GM12865 (cell line): ENCODE measurements around the gene ZFX.

Source experiments
- DNase-seq: peaks from one replicate; pipeline ENCODE4 v3.0.0; 2010; ENCODE audit warnings: low read depth
- H3K4me3 ChIP-seq: 2 replicates; pipeline ENCODE4 v1.5.1; 2011; ENCODE audit warnings: mild to moderate bottlenecking, low read depth, low read length, control low read depth
- TF ChIP-seq, protein P1 (sequence below): IDR thresholded peaks from 2 replicates; pipeline ENCODE4 v1.5.1; 2011; ENCODE audit warnings: low read length, control low read depth, low read depth, inconsistent platforms; ENCODE audit not compliant: insufficient read depth; ENCODE audit errors: missing control alignments

Gene ZFX

DNA sequence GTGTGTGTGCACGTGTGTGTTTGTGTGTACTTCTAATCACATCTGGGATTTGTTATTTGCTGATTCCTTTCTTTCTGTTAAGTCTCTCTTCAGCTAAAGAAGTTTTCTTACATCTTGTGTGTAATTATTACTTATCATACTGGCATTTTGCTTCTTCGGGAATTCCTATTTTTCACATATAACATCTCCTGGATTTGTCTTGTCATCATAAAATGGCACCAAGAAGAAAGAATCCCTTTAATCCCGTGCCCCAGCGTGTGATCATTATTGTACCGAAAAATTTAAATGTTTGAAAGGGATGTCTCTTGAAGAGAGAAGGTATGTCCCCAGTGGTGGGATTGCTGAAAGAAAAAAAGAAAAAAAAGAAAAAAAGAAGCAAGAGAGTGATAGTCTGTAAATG is 72.3 kb downstream of the ZFX start:
- no peak for DNase-seq
- H3K4me3 ChIP-seq, result no peak overlapping the region
- TF ChIP-seq, protein P1, sequence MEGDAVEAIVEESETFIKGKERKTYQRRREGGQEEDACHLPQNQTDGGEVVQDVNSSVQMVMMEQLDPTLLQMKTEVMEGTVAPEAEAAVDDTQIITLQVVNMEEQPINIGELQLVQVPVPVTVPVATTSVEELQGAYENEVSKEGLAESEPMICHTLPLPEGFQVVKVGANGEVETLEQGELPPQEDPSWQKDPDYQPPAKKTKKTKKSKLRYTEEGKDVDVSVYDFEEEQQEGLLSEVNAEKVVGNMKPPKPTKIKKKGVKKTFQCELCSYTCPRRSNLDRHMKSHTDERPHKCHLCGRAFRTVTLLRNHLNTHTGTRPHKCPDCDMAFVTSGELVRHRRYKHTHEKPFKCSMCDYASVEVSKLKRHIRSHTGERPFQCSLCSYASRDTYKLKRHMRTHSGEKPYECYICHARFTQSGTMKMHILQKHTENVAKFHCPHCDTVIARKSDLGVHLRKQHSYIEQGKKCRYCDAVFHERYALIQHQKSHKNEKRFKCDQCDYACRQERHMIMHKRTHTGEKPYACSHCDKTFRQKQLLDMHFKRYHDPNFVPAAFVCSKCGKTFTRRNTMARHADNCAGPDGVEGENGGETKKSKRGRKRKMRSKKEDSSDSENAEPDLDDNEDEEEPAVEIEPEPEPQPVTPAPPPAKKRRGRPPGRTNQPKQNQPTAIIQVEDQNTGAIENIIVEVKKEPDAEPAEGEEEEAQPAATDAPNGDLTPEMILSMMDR, result no peak

GRCh38 chrX:24225265-24225664 is 75.7 kb downstream of the ZFX start:
- no peak for DNase-seq
- H3K4me3 ChIP-seq, result no peak overlapping the region
- TF ChIP-seq, protein P1, result no peak

- TF ChIP-seq, protein P1, result no peak
- no peak overlapping the region for H3K4me3 ChIP-seq
- DNase-seq, result no peak
Measured at GRCh38 chrX:24226176-24226575, 76.6 kb downstream of the ZFX start.

GRCh38 chrX:24228596-24228995 is 79.1 kb downstream of the ZFX start:
- TF ChIP-seq, protein P1, result no peak
- no peak for DNase-seq
- no peak overlapping the region for H3K4me3 ChIP-seq

- H3K4me3 ChIP-seq, result no peak overlapping the region
- DNase-seq, result peak; percentile 28
- TF ChIP-seq, protein P1, result no peak
Measured at GRCh38 chrX:24229400-24229879, 79.9 kb downstream of the ZFX start.

- no peak overlapping the region for H3K4me3 ChIP-seq
- TF ChIP-seq, protein P1, result no peak
- DNase-seq, result no peak
Measured at GRCh38 chrX:24229976-24230375, 80.4 kb downstream of the ZFX start.

DNA sequence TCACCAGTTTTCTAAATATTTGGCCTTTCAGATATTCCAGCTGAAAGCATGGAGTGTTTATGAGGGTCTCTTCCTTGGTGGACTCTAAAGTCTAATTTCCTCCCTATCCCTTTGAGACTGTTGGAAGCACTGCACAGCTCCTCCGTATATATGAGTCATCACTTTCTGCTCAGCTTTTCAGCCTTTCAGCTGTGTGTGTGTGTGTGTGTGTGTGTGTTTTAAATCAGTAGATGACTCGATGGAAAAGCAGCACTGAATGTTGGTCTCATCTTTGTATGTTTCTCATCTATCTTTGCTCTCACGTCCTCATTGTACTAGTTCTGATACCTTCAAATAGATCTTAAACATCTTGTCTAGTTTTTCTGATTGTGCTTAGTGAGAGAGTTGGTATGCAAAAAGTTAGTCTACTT is 81.6 kb downstream of the ZFX start:
- H3K4me3 ChIP-seq, result no peak overlapping the region
- TF ChIP-seq, protein P1, result no peak
- DNase-seq, result peak; percentile 66
